GM06990 (cell line): Measurements from ENCODE around the gene NCOA1.

Experiments
- DNase-seq: peaks from one replicate; pipeline ENCODE4 v3.0.0-alpha.2; 2011; ENCODE audit not compliant: insufficient read length; ENCODE audit errors: extremely low read depth
- H3K27me3 ChIP-seq: replicated peaks from 2 replicates; pipeline ENCODE4 v1.6.0; 2011; ENCODE audit warnings: low read length; ENCODE audit not compliant: control insufficient read depth, insufficient read depth
- H3K36me3 ChIP-seq: 2 replicates; pipeline ENCODE4 v1.5.1; 2011; ENCODE audit warnings: low read length; ENCODE audit not compliant: control insufficient read depth, insufficient read depth
- H3K4me3 ChIP-seq: replicated peaks from 2 replicates; pipeline ENCODE4 v1.5.1; 2011; ENCODE audit warnings: low read depth, mild to moderate bottlenecking, control low read depth, low read length
- CTCF ChIP-seq: IDR thresholded peaks from 2 replicates; pipeline ENCODE4 v1.5.1; 2011; ENCODE audit warnings: low read length, control low read depth, mild to moderate bottlenecking, inconsistent platforms; ENCODE audit not compliant: insufficient read depth, poor library complexity, severe bottlenecking

The NCOA1 gene

GRCh38 chr2:24511198-24511597, 20.1 kb downstream of the NCOA1 start:
- TF ChIP-seq CTCF, result no peak
- Histone ChIP-seq H3K4me3 (no peak overlapping the region), H3K36me3 (no peaks in the 10 kb centered on the region), H3K27me3 (no peaks in the 10 kb centered on the region)
- DNase-seq, result no peak

- Histone ChIP-seq H3K36me3 (no peaks in the 10 kb centered on the region), H3K27me3 (no peaks in the 10 kb centered on the region), H3K4me3 (no peak overlapping the region)
- DNase-seq, result no peak
- no peak for TF ChIP-seq CTCF
Observed at GRCh38 chr2:24511894-24512293, 20.8 kb downstream of the NCOA1 start.

- no peak for TF ChIP-seq CTCF
- no peaks in the 10 kb centered on the region for H3K27me3 ChIP-seq
- no peak for DNase-seq
- H3K36me3 ChIP-seq, result no peaks in the 10 kb centered on the region
- no peak overlapping the region for H3K4me3 ChIP-seq
Observed at GRCh38 chr2:24512404-24512803, 21.4 kb downstream of the NCOA1 start.

- no peak for TF ChIP-seq CTCF
- no peak overlapping the region for H3K4me3 ChIP-seq
- no peak for DNase-seq
- no peaks in the 10 kb centered on the region for H3K36me3 ChIP-seq
- H3K27me3 ChIP-seq, result no peaks in the 10 kb centered on the region
Observed at GRCh38 chr2:24512831-24513230, 21.8 kb downstream of the NCOA1 start.

- no peak for TF ChIP-seq CTCF
- H3K4me3 ChIP-seq, result no peak overlapping the region
- DNase-seq, result no peak
- H3K36me3 ChIP-seq, result no peaks in the 10 kb centered on the region
- H3K27me3 ChIP-seq, result no peaks in the 10 kb centered on the region
Observed at GRCh38 chr2:24513281-24514071, 22.4 kb downstream of the NCOA1 start.

GRCh38 chr2:24514820-24515219, 23.8 kb downstream of the NCOA1 start:
- Histone ChIP-seq H3K36me3 (no peaks in the 10 kb centered on the region), H3K4me3 (no peak overlapping the region), H3K27me3 (no peaks in the 10 kb centered on the region)
- no peak for TF ChIP-seq CTCF
- no peak for DNase-seq
